Subcutaneous adipose tissue (tissue), 4 donors: ENCODE results near the gene GALNT11. TPM values are rescaled to one million over a fixed set of nuclear protein-coding genes. Genes with fewer than 3 reads are reported as not detected.

Source experiments
- total RNA-seq, 4 donors: library from RNA; depleted of rRNA; stranded (reverse); fragments of >200 nt; gene quantifications; one replicate each; pipeline ENCODE4 v1.1.0, GENCODE V29; 2016
- TF ChIP-seq, protein P1 (sequence below): fragments of 450-650 bp; IDR thresholded peaks from one replicate; pipeline ENCODE4 v1.5.1; 2016; ENCODE audit warnings: low read depth, mild to moderate bottlenecking, control low read depth, antibody characterized with exemption, moderate library complexity

The GALNT11 gene
- total RNA-seq, 4 donors from 2014 or later, result 42.6 to 55.9 (median 48.4) TPM

GRCh38 chr7:151993977-151994676 is 31.3 kb upstream of the GALNT11 start:
- TF ChIP-seq, protein P1, sequence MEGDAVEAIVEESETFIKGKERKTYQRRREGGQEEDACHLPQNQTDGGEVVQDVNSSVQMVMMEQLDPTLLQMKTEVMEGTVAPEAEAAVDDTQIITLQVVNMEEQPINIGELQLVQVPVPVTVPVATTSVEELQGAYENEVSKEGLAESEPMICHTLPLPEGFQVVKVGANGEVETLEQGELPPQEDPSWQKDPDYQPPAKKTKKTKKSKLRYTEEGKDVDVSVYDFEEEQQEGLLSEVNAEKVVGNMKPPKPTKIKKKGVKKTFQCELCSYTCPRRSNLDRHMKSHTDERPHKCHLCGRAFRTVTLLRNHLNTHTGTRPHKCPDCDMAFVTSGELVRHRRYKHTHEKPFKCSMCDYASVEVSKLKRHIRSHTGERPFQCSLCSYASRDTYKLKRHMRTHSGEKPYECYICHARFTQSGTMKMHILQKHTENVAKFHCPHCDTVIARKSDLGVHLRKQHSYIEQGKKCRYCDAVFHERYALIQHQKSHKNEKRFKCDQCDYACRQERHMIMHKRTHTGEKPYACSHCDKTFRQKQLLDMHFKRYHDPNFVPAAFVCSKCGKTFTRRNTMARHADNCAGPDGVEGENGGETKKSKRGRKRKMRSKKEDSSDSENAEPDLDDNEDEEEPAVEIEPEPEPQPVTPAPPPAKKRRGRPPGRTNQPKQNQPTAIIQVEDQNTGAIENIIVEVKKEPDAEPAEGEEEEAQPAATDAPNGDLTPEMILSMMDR, result no peak

DNA sequence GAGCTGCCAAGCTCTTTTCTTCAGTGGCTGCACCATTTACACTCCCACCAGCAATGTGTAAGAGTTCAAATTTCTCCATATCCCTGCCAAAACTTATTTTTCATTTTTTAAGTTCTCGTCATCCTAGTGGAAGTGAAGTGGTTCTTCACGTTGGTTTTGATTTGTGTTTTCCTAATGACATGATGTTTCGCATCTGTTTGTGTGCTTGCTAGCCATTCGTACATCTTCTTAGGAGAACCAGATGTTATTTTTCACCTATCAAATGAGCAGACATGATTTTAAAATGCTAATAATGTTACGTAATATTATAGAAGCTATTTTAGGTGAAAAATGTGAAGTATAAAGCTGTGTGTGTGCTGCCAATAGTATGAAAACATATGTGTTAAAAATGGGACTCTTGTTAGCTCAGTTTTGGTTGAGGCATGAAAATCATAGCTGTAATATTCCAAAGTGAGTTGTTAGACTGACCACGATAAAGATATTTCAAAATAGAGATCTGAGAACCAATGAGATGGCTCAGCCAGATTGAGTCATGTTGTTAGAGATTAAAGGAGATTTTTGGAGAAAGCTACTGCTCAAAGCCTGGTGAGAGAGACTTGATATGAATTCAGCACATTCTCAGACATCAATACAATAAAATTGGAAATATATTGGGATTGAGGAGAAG is 25.9 kb upstream of the GALNT11 start:
- TF ChIP-seq, protein P1, result no peak

GRCh38 chr7:152000191-152000590 is 25.3 kb upstream of the GALNT11 start:
- TF ChIP-seq, protein P1, result no peak

DNA sequence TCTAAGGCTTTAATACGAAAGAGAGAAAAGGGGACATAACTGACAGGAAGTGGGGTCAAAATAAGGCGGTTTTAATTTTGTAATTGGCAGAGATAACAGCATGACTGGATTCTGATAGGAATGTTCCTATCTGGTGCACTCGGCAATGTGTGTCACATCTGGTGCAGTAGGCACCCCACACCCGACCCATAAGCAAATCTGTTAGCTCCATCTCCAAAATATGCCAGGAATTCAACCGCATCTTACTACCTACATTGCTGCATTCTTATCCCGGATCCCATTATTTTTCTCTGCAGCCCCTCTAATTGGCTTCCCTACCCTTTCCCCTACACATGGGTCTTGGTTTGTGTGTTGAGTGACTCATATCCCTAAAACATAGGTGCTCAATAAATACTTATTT is 19.1 kb upstream of the GALNT11 start:
- TF ChIP-seq, protein P1, result no peak

DNA sequence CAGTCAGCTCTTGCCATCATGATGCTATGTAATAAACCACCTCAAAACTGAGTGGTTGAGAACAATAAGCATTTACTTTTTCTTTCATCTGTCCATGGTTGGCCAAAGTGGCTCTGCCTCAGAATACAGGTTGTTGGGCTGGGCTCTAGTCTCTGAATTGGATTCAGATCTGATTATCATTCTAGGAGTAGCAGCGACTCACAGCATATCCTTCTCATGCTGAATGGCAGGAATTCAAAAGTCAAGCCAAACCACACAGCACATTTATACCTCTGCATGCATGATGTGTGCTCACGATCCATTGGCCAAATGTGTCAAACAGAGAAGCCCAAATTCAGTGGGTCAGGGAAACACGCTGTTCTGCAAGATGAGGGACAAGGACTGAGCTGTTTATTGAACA is 13.6 kb upstream of the GALNT11 start:
- TF ChIP-seq, protein P1, result no peak

- TF ChIP-seq, protein P1, result no peak
These were observed 12.2 kb upstream of the GALNT11 start for GRCh38 chr7:152013230-152013629.

- TF ChIP-seq, protein P1, result no peak
These were observed 11.5 kb upstream of the GALNT11 start for GRCh38 chr7:152013974-152014373.
